HuH-7.5 (cell line): Measurements from ENCODE around the gene SAMD11.

ENCODE experiments used
- DNase-seq: peaks from one replicate; pipeline ENCODE4 v3.0.0; 2011; ENCODE audit warnings: low spot score

The SAMD11 gene

DNA sequence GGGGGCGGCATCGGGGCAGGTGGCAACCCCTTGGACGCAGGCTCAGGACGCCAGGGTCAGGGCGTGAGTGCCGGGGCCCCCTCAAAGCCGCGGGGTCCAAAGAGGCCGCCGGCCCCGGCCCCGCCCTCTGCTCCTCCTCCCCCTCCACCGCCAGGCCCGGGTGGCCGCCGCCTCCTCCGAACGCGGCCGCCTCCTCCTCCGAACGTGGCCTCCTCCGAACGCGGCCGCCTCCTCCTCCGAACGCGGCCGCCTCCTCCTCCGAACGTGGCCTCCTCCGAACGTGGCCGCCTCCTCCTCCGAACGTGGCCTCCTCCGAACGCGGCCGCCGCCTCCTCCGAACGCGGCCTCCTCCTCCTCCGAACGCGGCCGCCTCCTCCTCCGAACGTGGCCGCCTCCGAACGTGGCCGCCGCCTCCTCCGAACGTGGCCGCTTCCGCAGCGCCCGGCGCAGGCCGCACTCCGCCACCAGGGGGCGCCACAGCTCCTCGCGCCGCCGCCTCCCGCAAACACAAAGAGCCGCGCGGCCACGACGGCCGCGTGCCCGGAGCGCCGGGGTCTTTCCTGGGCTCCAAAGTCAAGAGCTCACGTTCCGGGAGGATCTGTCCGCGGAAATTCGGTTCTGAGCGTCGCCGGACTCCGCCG is 19.3 kb upstream of the SAMD11 start:
- peak; percentile 78 for DNase-seq

DNA sequence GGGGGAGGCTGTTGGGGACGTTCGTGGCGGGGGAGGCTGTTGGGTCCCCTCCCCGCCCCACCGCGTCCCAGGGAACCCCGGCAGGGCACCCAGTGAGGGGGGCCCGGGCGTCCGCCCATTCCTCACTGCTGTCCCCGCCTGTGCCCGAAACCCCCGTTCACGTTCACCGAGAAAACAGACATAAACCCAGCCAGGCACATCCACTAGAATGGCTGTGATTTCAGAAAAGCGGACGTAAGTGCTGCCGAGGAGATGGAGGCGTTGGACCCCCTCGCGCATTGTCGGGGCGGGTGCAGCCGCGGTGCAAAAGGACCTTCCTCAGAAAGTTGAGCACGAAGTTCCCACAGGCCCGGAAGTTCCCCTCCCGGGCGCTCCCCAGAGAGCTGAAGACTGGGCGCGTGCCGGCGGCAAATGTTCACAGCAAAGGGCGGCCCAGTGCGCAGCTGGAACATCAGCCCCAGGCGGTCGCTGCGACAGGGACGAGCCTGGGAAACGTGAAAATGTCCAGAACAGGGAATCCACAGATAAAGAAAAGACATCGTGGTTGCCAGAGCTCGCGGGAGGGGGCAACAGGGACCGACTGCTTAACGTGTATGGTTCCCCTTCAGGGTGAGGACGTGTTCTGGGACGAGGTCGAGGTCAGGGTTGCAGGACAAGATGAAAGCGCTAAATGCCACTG is 18.5 kb upstream of the SAMD11 start:
- peak; percentile 13 for DNase-seq

DNA sequence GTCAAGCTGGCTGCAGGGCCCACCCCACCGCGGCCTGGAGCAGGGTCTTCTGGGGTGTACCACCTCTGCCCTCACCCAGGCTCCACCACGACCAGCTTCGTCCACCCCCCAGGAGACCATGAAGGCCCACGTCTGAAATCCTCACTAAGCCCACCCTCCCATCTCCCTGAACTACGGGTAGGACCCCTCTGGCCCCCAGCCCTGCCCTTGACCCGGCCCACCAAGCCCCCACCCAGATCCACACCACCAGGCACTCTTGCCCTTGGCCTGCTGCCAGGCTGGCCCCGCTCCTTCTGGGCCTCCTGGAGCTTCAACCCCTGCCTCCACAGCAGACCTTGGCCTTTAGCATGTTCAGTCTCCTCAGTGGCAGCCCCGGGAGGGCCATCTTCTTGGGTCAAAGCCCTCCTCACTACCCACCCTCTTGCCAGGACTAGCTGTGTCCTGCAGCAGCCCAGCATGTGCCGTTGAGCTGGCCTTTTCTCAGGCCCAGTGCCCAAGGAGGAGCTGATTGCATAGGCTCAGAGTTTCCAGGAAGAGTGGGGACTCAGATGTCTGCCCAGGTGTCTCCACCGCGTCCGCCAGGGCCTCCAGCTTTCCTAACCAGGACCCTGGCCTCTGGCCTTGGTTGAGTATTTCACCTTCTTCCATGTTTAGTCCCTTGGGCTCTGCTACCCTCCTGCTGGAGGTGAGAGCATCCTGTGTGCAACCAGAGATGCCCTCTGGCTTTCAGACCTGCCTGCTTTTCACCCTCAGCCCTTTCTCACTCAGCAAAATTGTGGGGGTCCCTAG is 17.7 kb upstream of the SAMD11 start:
- DNase-seq, result no peak

DNA sequence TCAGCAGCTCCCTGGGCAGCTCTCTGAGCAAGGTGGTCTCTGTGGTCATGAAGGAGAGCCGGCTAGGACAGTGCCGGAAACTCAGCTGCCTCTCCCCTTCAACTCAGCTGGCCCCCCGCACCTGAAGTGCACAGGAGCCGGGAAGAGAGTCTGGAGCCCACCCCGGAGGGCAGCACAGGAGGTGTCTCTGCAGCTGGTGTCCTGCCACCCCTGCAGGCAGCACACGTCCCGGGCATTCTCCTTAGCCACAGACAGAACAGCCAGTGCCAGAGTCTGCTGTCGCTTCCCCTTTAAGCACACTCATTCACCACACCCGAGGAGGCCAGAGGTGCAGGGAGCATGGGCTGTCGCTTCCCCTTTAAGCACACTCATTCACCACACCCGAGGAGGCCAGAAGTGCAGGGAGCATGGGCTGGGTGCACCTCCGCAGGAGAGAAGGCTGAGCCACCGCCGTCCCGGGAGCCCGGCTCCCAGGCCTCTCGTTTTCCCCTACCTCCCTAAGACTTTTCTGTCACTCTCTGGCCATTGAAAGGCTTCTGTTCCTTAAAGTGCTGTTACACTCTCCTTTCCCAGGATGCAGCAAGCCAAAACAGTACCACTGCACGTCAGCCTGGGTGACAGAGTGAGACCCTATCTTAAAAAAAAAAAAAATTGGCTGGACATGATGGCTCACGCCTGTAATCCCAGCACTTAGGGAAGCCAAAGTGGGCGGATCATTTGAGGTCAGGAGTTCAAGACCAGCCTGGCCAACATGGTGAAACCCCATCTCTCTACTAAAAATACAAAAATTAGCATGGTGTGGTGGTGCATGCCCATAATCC is 16.9 kb upstream of the SAMD11 start:
- DNase-seq, result no peak

DNA sequence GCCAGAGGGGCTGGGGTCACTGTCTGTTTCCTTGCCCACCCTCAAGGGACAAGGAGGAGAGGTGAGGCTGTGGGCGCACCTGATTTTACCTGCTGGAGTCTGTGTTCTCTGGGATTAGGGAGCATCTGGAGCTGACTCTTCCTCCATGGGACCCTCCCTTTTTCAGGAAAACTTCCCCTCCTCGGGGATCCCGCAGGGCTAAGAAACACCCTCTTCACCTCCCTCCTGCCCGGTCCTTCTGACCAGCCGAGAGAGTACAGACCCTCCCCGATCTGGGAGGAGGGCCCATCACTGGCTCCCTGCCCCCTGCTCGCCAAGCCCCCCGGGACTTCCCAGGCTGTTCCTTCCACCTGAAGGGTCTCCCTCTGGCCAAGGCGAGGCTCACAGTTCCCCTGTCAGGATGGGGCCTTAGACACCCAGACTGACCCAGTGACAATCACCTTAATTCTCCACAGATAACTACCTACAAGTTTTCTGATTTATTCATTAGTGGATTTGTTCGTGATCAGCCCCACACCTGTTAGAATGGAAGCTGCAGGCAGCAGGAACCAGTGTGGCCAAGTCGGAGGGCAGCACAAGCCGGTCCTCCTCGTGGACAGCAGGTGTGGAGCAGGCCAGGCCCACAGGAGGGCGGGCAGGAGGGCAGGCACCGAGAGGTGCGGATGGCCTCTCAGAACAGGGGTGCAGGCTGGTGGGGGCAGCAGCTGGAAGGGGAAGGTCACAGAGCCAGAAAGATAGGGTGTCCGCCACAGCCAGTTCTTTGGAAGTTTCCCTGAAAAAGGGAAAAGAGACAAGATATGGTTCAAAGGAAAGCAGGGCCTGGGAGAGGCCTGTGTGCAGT is 15.9 kb upstream of the SAMD11 start:
- DNase-seq, result no peak

DNA sequence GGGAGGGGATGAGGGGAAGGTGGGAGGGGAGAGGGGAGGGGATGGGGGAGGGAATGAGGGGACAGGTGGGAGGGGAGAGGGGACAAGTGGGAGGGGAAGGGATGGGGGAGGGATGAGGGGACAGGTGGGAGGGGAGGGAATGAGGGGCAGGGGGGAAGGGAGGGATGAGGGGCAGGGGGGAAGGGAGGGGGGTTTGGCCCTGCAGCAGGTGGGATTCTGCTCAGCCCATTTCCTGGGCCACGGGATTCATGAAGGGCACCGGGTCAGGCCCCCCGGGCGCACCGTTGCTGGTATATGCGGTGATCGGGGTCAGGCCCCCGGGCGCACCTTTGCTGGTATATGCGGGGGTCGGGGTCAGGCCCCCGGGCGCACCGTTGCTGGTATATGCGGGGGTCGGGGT is 15.1 kb upstream of the SAMD11 start:
- no peak for DNase-seq

DNA sequence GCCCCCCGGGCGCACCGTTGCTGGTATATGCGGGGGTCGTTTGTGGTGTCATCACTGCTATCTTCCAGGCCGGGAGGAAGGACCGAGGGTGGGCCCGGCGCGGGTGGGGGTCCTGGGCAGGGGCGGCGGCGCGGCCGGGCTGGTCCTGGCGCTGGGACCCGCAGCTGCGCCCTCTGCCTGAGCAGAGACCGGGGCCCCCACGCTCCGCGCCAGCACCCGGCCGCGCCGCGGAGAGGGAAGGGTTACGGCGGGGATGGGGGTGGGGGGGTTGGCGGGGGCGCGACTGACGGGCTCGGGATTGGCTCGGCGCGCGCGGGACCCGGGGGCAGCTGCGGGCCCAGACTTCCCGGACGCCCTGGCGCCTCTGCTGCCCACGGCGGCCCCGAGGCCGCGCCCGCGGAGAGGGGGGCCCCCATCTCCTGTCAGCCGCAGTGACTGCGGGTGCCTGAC is 13.8 kb upstream of the SAMD11 start:
- DNase-seq, result no peak

DNA sequence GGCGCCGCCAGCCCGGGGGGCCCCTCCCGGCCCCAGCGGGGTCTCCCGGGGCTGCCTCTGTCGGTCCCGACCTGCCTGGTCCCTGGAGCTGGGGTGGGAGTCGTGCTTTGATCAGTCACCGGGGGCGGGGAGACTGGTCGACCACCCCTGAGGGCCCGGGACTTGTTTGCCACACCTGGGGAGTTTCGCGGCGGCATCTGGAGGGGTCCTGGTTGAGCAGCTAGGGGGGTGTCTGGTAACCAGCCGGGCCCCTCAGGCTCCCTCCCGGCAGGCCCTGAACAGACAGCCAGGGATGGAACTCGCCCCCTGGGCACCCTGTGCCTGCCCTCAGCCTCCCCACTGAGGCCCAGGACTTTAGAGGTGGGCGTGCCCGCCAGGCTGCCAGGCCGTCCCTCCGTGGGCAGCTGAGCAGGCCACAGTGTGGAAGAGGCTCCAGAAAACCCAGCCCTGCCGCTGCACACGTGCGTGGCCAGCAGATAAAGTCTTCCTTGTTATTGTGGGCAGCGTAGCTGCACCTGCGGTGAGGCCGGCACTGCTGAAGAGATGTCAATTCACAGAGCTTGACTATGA is 13.3 kb upstream of the SAMD11 start:
- peak; percentile 16 for DNase-seq

DNA sequence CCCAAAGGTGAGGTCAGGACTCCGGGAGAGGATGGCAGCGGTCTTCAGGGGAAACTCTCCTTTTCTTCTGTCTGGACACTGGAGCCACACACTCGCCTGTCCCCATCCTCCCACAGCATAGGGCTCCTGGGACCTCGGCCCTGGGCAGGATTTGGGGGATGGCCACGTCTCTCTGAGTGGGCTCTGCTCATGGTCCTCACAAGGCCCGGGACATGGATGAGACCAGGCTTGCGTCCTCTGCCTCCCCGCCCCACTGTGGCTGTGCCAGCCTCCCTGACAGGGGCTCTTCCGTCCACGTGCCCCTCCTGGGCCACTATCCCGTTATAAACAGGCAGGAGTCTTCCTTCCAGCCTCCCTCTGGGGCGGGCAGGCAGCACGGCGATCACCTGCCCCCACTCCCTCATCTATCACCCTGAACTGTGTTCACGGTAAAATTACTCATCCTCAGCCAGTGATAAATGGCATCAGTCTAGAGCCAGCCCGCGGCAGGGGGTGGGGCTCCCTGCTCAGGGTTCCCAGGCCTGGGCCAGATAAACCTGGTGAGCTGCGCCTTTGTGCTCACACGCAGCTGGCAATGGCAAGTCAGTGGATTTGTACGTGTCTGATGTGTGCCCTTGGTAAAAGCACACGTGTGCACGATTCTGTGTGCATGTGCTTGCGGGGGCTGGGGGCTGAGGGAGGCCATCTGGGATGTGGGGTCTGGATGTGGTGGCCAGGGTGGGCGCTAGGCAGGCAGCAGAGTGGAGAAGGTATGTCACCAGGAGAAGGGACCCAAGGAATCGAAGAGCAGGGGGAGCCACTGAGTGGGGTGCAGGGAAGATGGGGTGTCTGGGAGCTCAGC is 12.6 kb upstream of the SAMD11 start:
- DNase-seq, result peak; percentile 15

DNA sequence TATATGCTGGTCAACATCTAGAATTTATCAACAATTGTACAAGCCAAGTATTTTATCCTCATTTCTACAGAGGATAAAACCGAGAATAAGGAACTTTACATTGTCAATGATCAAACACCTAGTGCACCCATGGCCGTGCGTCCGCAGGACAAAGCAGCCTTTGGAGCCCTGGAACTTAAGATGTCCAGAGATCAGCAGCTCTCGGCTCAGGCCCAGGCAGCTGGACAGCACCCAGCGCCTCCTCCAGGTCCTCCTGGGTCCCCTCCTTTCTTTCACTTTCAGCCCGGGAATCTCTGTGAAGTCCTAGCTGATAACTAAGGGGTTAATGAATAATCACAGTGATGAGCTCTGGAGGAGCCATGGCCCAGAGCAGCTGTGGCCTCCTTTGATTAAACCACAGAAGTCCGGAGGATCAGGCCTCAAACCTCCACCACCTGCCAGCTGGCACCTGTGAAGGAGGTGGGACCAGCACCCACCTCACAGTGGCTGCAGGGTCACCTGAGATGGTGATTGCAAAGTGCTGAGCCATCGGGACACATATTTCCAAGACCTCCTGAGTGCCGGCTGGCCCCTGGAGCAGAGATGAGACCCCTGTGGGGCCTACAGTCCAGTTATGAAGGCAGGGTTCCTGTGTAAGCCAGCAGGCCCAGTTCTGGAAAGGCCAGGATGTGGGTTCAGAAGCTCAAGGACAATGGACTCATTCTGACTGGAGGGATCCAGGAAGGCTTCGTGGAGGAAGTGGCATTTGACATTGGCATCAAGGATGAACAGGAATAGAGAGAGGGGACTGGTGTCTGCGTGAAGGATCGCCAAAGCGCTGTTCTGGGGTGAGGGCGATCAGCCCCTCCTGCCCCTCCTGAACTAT is 11.6 kb upstream of the SAMD11 start:
- no peak for DNase-seq

DNA sequence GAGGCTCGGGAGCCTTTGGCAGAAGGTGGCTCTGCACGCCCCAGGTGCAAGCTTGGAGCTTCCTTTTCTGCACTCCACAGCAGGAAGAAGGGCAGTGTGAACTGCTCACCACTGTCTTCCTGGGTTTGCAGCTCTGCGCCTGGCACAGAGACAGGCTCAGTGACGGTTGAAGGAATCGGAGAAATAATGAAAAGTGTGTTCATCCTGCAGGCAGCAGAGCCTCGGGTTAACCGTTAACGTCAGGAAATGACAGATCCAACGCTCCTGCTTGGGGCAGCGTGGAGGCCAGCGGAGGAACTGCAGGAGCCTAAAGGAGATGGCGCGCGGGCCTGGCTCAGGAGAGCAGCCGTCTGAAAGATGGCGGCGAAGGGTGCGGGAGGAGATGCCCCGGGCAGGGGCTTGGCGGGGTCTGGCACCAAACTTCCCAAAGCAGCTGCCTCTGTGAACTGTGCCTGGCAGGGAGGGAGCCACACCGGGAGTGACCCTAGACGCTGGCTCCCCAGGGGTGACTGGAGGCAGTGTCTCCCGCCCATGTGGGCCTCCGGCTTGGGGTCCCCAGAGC is 10.9 kb upstream of the SAMD11 start:
- peak; percentile 85 for DNase-seq

DNA sequence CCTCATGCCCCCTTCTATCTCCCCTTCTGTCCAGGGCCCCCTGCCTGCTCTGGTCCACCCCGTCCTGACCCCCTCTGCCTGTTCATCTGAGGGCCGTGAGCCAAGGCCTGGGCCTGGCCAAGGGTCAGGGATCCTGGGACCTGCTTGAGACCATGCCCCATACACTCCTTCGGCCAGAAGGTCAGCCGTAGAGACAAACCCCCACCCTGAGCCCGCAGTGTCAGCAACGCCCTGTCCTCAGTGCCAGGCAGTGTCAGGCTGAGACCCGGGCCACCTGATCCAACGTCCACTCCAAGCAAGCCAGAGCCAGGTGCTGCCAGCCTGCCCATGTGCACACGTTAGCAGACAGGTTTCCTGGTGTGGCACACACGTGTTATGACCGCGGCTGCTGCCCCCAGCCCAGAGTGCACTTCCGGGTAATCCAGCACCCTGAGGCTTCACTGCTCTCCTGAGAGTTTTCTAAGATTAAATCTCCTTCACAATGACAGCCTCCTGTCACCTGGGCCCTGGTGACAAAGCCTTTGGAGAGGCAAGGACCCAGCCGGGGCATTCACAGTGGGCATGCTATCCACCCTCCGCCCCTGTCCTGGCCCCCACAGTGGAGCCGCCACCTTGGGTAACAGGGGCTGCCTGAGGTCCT is 10.1 kb upstream of the SAMD11 start:
- DNase-seq, result no peak

DNA sequence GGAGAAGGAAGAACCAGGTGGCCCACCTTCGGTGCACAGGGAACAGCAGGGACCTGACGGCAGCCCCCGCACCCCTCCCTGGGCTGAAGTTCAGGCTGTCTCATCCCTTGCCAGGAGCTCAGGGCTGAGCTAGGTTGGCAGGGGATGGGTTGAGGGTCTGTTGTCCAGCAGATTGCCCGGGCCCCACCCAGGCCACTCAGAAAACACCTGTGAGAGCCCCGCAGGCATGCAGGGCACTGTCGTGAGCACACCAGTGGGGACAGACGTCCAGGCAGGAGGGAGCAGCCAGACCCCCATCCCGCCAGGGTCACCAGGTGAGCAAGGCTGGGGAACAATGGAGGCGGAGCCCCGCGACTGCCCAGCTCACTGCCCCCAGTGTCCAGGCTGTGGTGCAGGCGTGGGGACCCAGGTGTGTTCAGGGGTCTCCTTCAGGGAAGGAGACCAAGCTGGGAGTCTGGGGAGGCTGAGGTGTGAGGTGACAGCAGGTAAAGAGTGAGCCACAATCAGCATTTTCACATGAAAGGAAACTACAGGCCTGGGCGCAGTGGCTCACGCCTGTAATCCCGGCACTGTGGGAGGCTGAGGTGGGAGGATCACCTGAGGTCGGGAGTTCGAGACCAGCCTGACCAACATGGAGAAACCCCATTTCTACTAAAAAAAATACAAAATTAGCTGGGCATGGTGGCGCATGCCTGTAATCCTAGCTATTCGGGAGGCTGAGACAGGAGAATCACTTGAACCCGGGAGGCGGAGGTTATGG is 9.4 kb upstream of the SAMD11 start:
- no peak for DNase-seq

DNA sequence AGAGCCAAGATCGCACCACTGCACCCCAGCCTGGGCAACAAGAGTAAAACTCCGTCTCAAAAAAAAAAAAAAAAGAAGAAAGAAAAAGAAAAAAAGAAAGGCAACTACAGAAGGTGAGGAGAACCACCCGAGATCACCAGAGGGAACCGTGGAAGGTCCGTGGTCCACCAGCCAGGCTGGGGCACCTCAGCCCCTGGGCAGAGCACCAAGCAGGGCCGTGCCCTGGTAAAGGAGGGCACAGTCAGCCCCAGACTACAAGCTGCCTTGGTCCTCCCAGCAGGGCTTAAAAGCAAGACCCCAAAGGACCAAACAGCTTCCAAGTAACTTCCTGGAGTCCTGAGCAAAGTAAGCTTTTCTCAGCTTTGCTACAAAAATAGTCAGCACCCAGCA is 8.8 kb upstream of the SAMD11 start:
- no peak for DNase-seq

DNA sequence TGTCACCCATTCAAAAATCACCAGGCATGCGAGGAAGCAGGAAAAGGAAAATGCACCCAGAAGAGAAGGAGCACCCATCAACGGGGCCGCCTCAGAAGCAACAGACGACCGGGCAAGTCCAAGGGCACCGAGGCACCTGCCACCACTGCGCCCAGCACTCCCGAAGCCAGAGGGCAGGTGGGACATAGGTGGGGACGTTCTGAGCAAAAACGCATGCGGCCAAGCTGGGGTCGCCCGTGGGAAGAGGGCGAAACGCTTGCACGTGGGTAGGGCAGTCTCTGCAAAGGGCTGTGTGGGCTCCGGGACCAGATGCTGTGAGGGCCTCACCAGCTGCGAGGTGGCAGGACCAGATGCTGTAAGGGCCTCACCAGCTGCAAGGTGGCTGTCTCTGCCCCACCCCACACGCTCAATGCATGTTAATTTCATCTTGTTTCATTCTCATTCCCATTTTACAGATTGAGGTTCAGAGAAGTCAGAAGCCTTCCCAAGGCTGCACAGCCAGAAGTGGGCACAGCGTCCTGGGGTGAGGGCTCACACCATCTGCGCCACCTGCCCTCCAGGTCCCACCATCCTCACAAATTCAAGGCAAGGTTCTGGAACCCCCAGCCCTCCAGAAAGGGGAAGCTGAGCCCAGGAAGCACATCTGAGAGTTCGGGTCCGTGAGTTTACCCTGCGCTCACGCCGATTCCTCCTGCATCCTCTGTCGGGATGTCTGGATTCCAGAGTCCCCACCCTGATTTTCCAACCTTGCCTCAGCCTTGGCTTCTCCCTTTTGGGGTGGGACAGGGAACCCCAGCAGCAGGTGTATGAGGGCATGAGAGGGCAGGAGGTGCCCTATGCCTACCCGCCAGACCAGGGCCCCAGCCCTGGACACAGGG is 8.2 kb upstream of the SAMD11 start:
- no peak for DNase-seq
